IMR-90 (cell line): Measurements from ENCODE around the gene PDRG1. TPM values are rescaled to one million over a fixed set of nuclear protein-coding genes. Genes with fewer than 3 reads are reported as not detected.

Experiments used
- ATAC-seq: fragments of 200-7000 bp; cut with Tn5 transposase; 2 replicates; pipeline ENCODE4 v1.9.1; 2020; ENCODE audit warnings: low read depth, mild to moderate bottlenecking, moderate library complexity
- BruUV-seq: library from RNA; stranded (reverse); fragments of 400-500 nt; replicated peaks from 2 replicates; lab custom pipeline; 2021; lab: Mats Ljungman, UMichigan
- CTCF ChIA-PET: fragments of 300-600 bp; formaldehyde crosslinking; extraction: SDS; loops from one replicate; lab custom pipeline; 2021; ENCODE audit warnings: antibody characterized with exemption; lab: Yijun Ruan, JAX
- POLR2A ChIA-PET: fragments of 300-600 bp; sonication (Branson Sonifier 250); formaldehyde crosslinking; loops from one replicate; lab custom pipeline; 2022; ENCODE audit warnings: antibody characterized with exemption; ENCODE audit not compliant: unreplicated experiment; lab: Charles Lee
- DNase-seq: peaks from one replicate; pipeline ENCODE4 v3.0.0; 2013
- H2AFZ ChIP-seq: replicated peaks from 2 replicates; pipeline ENCODE3; 2013; ENCODE audit warnings: low read length, mild to moderate bottlenecking; ENCODE audit not compliant: poor library complexity
- H2AK5ac ChIP-seq: 2 replicates; pipeline ENCODE4 v1.6.1; 2013; ENCODE audit warnings: low read depth, low read length, inconsistent platforms
- H2AK9ac ChIP-seq: replicated peaks from 2 replicates; pipeline ENCODE3; 2013; ENCODE audit warnings: mild to moderate bottlenecking, low read depth, low read length, moderate library complexity; ENCODE audit not compliant: poor library complexity
- H2BK120ac ChIP-seq: 2 replicates; pipeline ENCODE4 v1.6.1; 2013; ENCODE audit warnings: low read depth, low read length, inconsistent platforms
- H2BK15ac ChIP-seq: 3 replicates; pipeline ENCODE4 v1.6.1; 2013; ENCODE audit warnings: low read depth, low read length, inconsistent platforms
- H2BK20ac ChIP-seq: 2 replicates; pipeline ENCODE4 v1.6.1; 2013; ENCODE audit warnings: low read depth, mild to moderate bottlenecking, inconsistent platforms, low read length, moderate library complexity
- H2BK5ac ChIP-seq: 2 replicates; pipeline ENCODE4 v1.6.1; 2013; ENCODE audit warnings: mild to moderate bottlenecking, low read depth, low read length, inconsistent platforms; ENCODE audit not compliant: poor library complexity, severe bottlenecking
- H3K14ac ChIP-seq: replicated peaks from 2 replicates; pipeline ENCODE4 v1.6.1; 2013; ENCODE audit warnings: low read depth, low read length, inconsistent platforms
- H3K18ac ChIP-seq: 2 replicates; pipeline ENCODE4 v1.6.1; 2013; ENCODE audit warnings: low read depth, low read length, control low read depth
- H3K23ac ChIP-seq: 2 replicates; pipeline ENCODE4 v1.6.1; 2013; ENCODE audit warnings: low read depth, low read length, inconsistent platforms
- H3K27ac ChIP-seq: 2 replicates; pipeline ENCODE4 v1.5.1; 2013; ENCODE audit warnings: mild to moderate bottlenecking, control low read depth, low read length; ENCODE audit not compliant: insufficient read depth
- H3K27me3 ChIP-seq: 2 replicates; pipeline ENCODE4 v1.6.1; 2013; ENCODE audit warnings: low read length; ENCODE audit not compliant: control insufficient read depth, insufficient read depth
- H3K36me3 ChIP-seq: 2 replicates; pipeline ENCODE4 v1.6.1; 2013; ENCODE audit warnings: low read length, mixed read lengths; ENCODE audit not compliant: control insufficient read depth, insufficient read depth
- H3K4ac ChIP-seq: 2 replicates; pipeline ENCODE4 v1.6.1; 2013; ENCODE audit warnings: low read depth, low read length, inconsistent platforms
- H3K4me1 ChIP-seq: 2 replicates; pipeline ENCODE4 v1.6.1; 2013; ENCODE audit warnings: low read length, mixed read lengths; ENCODE audit not compliant: control insufficient read depth, insufficient read depth
- H3K4me2 ChIP-seq: 2 replicates; pipeline ENCODE4 v1.6.1; 2013; ENCODE audit warnings: low read depth, mild to moderate bottlenecking, control low read depth, low read length, moderate library complexity
- H3K4me3 ChIP-seq: 2 replicates; pipeline ENCODE4 v1.5.1; 2013; ENCODE audit warnings: low read depth, mild to moderate bottlenecking, control low read depth, low read length, moderate library complexity; ENCODE audit not compliant: insufficient read depth
- H3K56ac ChIP-seq: 2 replicates; pipeline ENCODE4 v1.6.1; 2013; ENCODE audit warnings: low read length, inconsistent platforms; ENCODE audit not compliant: insufficient read depth; ENCODE audit errors: extremely low read depth
- H3K79me1 ChIP-seq, 2 experiments: 2 replicates each; pipeline ENCODE4 v1.6.1; 2013; ENCODE audit warnings: low read length in 2 of 2, inconsistent platforms in 1 of 2, low read depth in 1 of 2
- H3K9ac ChIP-seq: 2 replicates; pipeline ENCODE4 v1.6.1; 2013; ENCODE audit warnings: low read depth, low read length, control low read depth
- H3K9me1 ChIP-seq: 2 replicates; pipeline ENCODE4 v1.6.1; 2013; ENCODE audit warnings: low read length, inconsistent platforms; ENCODE audit not compliant: insufficient read depth
- H3K9me3 ChIP-seq: 2 replicates; pipeline ENCODE4 v1.6.1; 2013; ENCODE audit warnings: low read length; ENCODE audit not compliant: control insufficient read depth, insufficient read depth
- H4K20me1 ChIP-seq: 2 replicates; pipeline ENCODE4 v1.6.1; 2013; ENCODE audit warnings: low read length, inconsistent platforms; ENCODE audit not compliant: insufficient read depth
- H4K5ac ChIP-seq: 2 replicates; pipeline ENCODE4 v1.6.1; 2013; ENCODE audit warnings: mild to moderate bottlenecking, low read depth, low read length, control low read depth
- H4K8ac ChIP-seq, 2 experiments: 2 replicates each; pipeline ENCODE4 v1.6.1; 2013; ENCODE audit warnings: low read depth in 2 of 2, low read length in 2 of 2, control low read depth in 1 of 2, inconsistent platforms in 1 of 2
- H4K91ac ChIP-seq: 2 replicates; pipeline ENCODE4 v1.6.1; 2013; ENCODE audit warnings: low read depth, low read length, inconsistent platforms; ENCODE audit not compliant: insufficient read depth
- BHLHE40 ChIP-seq: fragments of 150-350 bp; IDR thresholded peaks from 2 replicates; pipeline ENCODE4 v1.6.1; 2016; ENCODE audit warnings: mild to moderate bottlenecking, low read depth, low read length
- CEBPB ChIP-seq: IDR thresholded peaks from 2 replicates; pipeline ENCODE4 v1.6.1; 2012; ENCODE audit warnings: low read depth, low read length, improper control_type of control experiment
- MAFK ChIP-seq: IDR thresholded peaks from 2 replicates; pipeline ENCODE4 v1.6.1; 2012; ENCODE audit warnings: low read depth, low read length, improper control_type of control experiment
- MAZ ChIP-seq: IDR thresholded peaks from 2 replicates; pipeline ENCODE4 v1.6.1; 2012; ENCODE audit warnings: low read depth, mild to moderate bottlenecking, low read length, improper control_type of control experiment, moderate library complexity, borderline replicate concordance
- MXI1 ChIP-seq: IDR thresholded peaks from 2 replicates; pipeline ENCODE4 v1.6.1; 2012; ENCODE audit warnings: low read depth, mild to moderate bottlenecking, low read length, moderate library complexity, borderline replicate concordance
- NFE2L2 ChIP-seq: fragments of 150-350 bp; IDR thresholded peaks from 2 replicates; pipeline ENCODE4 v1.6.1; 2016; ENCODE audit warnings: low read depth, mild to moderate bottlenecking, low read length
- POLR2A ChIP-seq: IDR thresholded peaks from 2 replicates; pipeline ENCODE4 v1.6.1; 2012; ENCODE audit warnings: mild to moderate bottlenecking, low read depth, low read length
- RAD21 ChIP-seq: IDR thresholded peaks from 2 replicates; pipeline ENCODE4 v1.6.1; 2012; ENCODE audit warnings: low read length, improper control_type of control experiment
- RCOR1 ChIP-seq: IDR thresholded peaks from 2 replicates; pipeline ENCODE4 v1.6.1; 2012; ENCODE audit warnings: mild to moderate bottlenecking, low read length, improper control_type of control experiment; ENCODE audit not compliant: insufficient replicate concordance
- SMC3 ChIP-seq: fragments of 150-350 bp; IDR thresholded peaks from 2 replicates; pipeline ENCODE4 v1.6.1; 2016; ENCODE audit warnings: low read depth, mild to moderate bottlenecking, antibody characterized with exemption, low read length, moderate library complexity
- WGBS, 2 experiments: methylation state at CpG; one replicate each; pipeline versions ENCODE4 v1.1.5 to v1.1.7; 2013; ENCODE audit warnings: missing lambda C conversion rate in 2 of 2; ENCODE audit not compliant: insufficient read length in 1 of 2; ENCODE audit errors: extremely low coverage in 2 of 2; 5-methylcytosine and 5-hydroxymethylcytosine counted together
- dilution Hi-C: fragments of 300-500 bp; cut with HindIII; formaldehyde crosslinking; loops from one replicate; pipeline ENCODE4 v1.14.3; 2018; ENCODE audit warnings: low sequenced_read_pairs; ENCODE audit not compliant: unreplicated experiment
- in situ Hi-C: fragments of 300-500 bp; cut with MboI; formaldehyde crosslinking; loops from 3 replicates; pipeline ENCODE4 v1.14.3; 2019; ENCODE audit warnings: low sequenced_read_pairs, inconsistent platforms, mixed read lengths
- intact Hi-C: fragments of 100-400 bp; cut with micrococcal nuclease; formaldehyde crosslinking; loops from 2 replicates; pipeline ENCODE4 v1.10.0; 2022
- polyA plus RNA-seq, 3 experiments: library from polyadenylated mRNA; depleted of rRNA; stranded (reverse); fragments of >200 nt; gene quantifications; 2 replicates each; pipeline ENCODE4 v1.2.3, GENCODE V29; 2012; ENCODE audit warnings: low replicate concordance in 1 of 3
- total RNA-seq: library from RNA; depleted of rRNA; stranded (reverse); fragments of >200 nt; gene quantifications from 2 replicates; pipeline ENCODE4 v1.2.3, GENCODE V29; 2012
- TF ChIP-seq, protein P1 (sequence below): fragments of 150-350 bp; IDR thresholded peaks from 2 replicates; pipeline ENCODE4 v1.6.1; 2016; ENCODE audit warnings: low read depth, mild to moderate bottlenecking, low read length, moderate library complexity, borderline replicate concordance
- TF ChIP-seq, protein P2 (sequence below): fragments of 150-350 bp; IDR thresholded peaks from 2 replicates; pipeline ENCODE4 v1.6.1; 2017; ENCODE audit warnings: mild to moderate bottlenecking, antibody characterized with exemption, low read length, low read depth

Gene PDRG1
- total and polyA plus RNA-seq, 2 of the 4 experiments (the other 2 are of a cell fraction), result 5.0 to 15.7 TPM

GRCh38 chr20:31956556-31957526 lies 5.0 kb upstream of the PDRG1 start (continued):
- TF ChIP-seq RCOR1, result no peak
- no peak for TF ChIP-seq NFE2L2

GRCh38 chr20:31954500-31954899 lies 2.7 kb upstream of the PDRG1 start:
- no peaks in the 10 kb centered on the region for H3K9me3 ChIP-seq
- ATAC-seq (no peak), DNase-seq (no peak)
- WGBS, 2 experiments, result no CpG with 5 or more reads among the region's 1 CpG
- no peak overlapping the region for H3K4me2 ChIP-seq
- peaks cover 6% of the 10 kb centered on the region for H3K4me1 ChIP-seq
- H2AFZ ChIP-seq, result no peak overlapping the region
- no peak overlapping the region for H3K56ac ChIP-seq
- H2BK120ac ChIP-seq, result no peak overlapping the region
- H3K79me1 ChIP-seq, result peaks cover 15 to 23% of the 10 kb centered on the region in 2 experiments
- H2AK5ac ChIP-seq, result no peak overlapping the region
- H4K91ac ChIP-seq, result no peak overlapping the region
- H3K9ac ChIP-seq, result no peak overlapping the region
- no peak overlapping the region for H2BK15ac ChIP-seq
- peaks cover 2% of the 10 kb centered on the region; the same call in 1 of the 2 replicates for H3K36me3 ChIP-seq
- in situ Hi-C loops (loop anchor here (10.0 kb wide), 2 partner anchors 100 to 130 kb away; no protein-coding TSS in a partner anchor), dilution Hi-C loops (no loop called here), intact Hi-C loops (no loop called here)
- BruUV-seq, result no TSS peak
- H4K20me1 ChIP-seq, result no peaks in the 10 kb centered on the region; the same call in 1 of the 2 replicates
- TF ChIP-seq POLR2A (no peak), MAZ (no peak), CEBPB (no peak), MXI1 (no peak), NFE2L2 (no peak), MAFK (no peak), RCOR1 (no peak), BHLHE40 (no peak), SMC3 (no peak), RAD21 (no peak)
- TF ChIP-seq, protein P1, sequence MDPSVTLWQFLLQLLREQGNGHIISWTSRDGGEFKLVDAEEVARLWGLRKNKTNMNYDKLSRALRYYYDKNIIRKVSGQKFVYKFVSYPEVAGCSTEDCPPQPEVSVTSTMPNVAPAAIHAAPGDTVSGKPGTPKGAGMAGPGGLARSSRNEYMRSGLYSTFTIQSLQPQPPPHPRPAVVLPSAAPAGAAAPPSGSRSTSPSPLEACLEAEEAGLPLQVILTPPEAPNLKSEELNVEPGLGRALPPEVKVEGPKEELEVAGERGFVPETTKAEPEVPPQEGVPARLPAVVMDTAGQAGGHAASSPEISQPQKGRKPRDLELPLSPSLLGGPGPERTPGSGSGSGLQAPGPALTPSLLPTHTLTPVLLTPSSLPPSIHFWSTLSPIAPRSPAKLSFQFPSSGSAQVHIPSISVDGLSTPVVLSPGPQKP, result no peak
- TF ChIP-seq, protein P2, sequence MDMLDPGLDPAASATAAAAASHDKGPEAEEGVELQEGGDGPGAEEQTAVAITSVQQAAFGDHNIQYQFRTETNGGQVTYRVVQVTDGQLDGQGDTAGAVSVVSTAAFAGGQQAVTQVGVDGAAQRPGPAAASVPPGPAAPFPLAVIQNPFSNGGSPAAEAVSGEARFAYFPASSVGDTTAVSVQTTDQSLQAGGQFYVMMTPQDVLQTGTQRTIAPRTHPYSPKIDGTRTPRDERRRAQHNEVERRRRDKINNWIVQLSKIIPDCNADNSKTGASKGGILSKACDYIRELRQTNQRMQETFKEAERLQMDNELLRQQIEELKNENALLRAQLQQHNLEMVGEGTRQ, result no peak
- H2AK9ac ChIP-seq, result no peak overlapping the region
- no peak overlapping the region for H4K8ac ChIP-seq
- H3K27ac ChIP-seq, result no peak overlapping the region
- no peak overlapping the region for H2BK5ac ChIP-seq
- H3K14ac ChIP-seq, result no peak overlapping the region
- H3K23ac ChIP-seq, result no peak overlapping the region
- no peak overlapping the region for H3K4ac ChIP-seq
- H3K4me3 ChIP-seq, result no peak overlapping the region
- ChIA-PET POLR2A (no interaction called here), CTCF (interaction anchor here (0.6 kb wide), 1 partner anchor 78 kb away, joined by 3 read pairs; no protein-coding TSS in a partner anchor)
- H4K5ac ChIP-seq, result no peak overlapping the region
- H3K9me1 ChIP-seq, result no peaks in the 10 kb centered on the region
- H3K18ac ChIP-seq, result no peak overlapping the region
- H3K27me3 ChIP-seq, result peaks cover 14% of the 10 kb centered on the region
- no peak overlapping the region for H2BK20ac ChIP-seq
